HepG2 (cell line): ENCODE results near the gene GADD45B. TPM values are rescaled to one million over a fixed set of nuclear protein-coding genes. Genes with fewer than 3 reads are reported as not detected.

Source experiments
- ATAC-seq: fragments of 200-7000 bp; cut with Tn5 transposase; 3 replicates; pipeline ENCODE4 v1.9.1; 2020; ENCODE audit warnings: mild to moderate bottlenecking, moderate library complexity
- BruUV-seq: library from RNA; stranded (reverse); fragments of 400-500 nt; replicated peaks from 2 replicates; lab custom pipeline; 2021; lab: Mats Ljungman, UMichigan
- CTCF ChIA-PET: fragments of 300-600 bp; formaldehyde crosslinking; extraction: SDS; loops from one replicate; lab custom pipeline; 2021; ENCODE audit warnings: low total read pairs, inconsistent platforms, low intra/inter-chr PET ratio; lab: Yijun Ruan, JAX
- POLR2A ChIA-PET: fragments of 350-600 bp; sonication (Branson Sonifier 250); formaldehyde crosslinking; loops from one replicate; lab custom pipeline; 2020; ENCODE audit warnings: antibody characterized with exemption, inconsistent platforms; lab: Yijun Ruan, JAX
- DNase-seq: peaks from one replicate; pipeline ENCODE4 v3.0.0-alpha.2; 2015; ENCODE audit warnings: low spot score
- FAIRE-seq: peaks from 3 replicates; lab custom pipeline; 2011; peaks lifted over from hg19 to GRCh38; lab: Jason Lieb, UNC
- H2AFZ ChIP-seq: one replicate; pipeline ENCODE4 v1.6.1; 2011; ENCODE audit warnings: low read length, inconsistent platforms
- H3K27ac ChIP-seq: fragments of 300-600 bp; 3 replicates; pipeline ENCODE4 v1.8.0; 2011; ENCODE audit warnings: mixed run types, mild to moderate bottlenecking, mixed read lengths, low read length, inconsistent platforms; ENCODE audit not compliant: insufficient read depth; ENCODE audit errors: extremely low read length
- H3K27me3 ChIP-seq, 2 experiments: fragments of 200-600 bp in 1 of 2; 2 replicates in 1 of 2; 3 replicates in 1 of 2; pipeline versions ENCODE4 v1.6.0 to v1.8.0; 2011; ENCODE audit warnings: low read length in 2 of 2, mild to moderate bottlenecking in 2 of 2, moderate library complexity in 2 of 2, inconsistent platforms in 1 of 2; ENCODE audit not compliant: insufficient read depth in 2 of 2, control insufficient read depth in 1 of 2
- H3K36me3 ChIP-seq, 2 experiments: fragments of 200-600 bp in 1 of 2; replicated peaks in 1 of 2; 2 replicates in 1 of 2; 3 replicates in 1 of 2; pipeline versions ENCODE4 v1.5.1 to v1.8.0; 2011; ENCODE audit warnings: low read length in 2 of 2, inconsistent platforms in 1 of 2; ENCODE audit not compliant: insufficient read depth in 2 of 2, control insufficient read depth in 1 of 2
- H3K4me1 ChIP-seq: 2 replicates; pipeline ENCODE4 v1.5.1; 2012; ENCODE audit warnings: low read length, inconsistent platforms; ENCODE audit not compliant: insufficient read depth
- H3K4me2 ChIP-seq: 2 replicates; pipeline ENCODE4 v1.6.0; 2011; ENCODE audit warnings: low read depth, low read length, inconsistent platforms
- H3K4me3 ChIP-seq, 3 experiments: fragments of 200-600 bp in 1 of 3; sonication (generic), shearing (Covaris generic) in 1 of 3; replicated peaks in 1 of 3; 2 replicates each; pipeline ENCODE4 v1.5.1; 2011 to 2016; ENCODE audit warnings: low read length in 3 of 3, inconsistent platforms in 2 of 3, low read depth in 2 of 3, mild to moderate bottlenecking in 2 of 3, control low read depth in 1 of 3, mixed read lengths in 1 of 3; ENCODE audit not compliant: insufficient read depth in 1 of 3
- H3K79me2 ChIP-seq: one replicate; pipeline ENCODE4 v1.6.1; 2011; ENCODE audit warnings: low read length, inconsistent platforms; ENCODE audit not compliant: insufficient read depth
- H3K9ac ChIP-seq: 2 replicates; pipeline ENCODE4 v1.6.0; 2011; ENCODE audit warnings: mild to moderate bottlenecking, low read depth, low read length, inconsistent platforms; ENCODE audit not compliant: insufficient read depth
- H3K9me3 ChIP-seq: 2 replicates; pipeline ENCODE4 v1.5.1; 2012; ENCODE audit warnings: mild to moderate bottlenecking, low read length
- H4K20me1 ChIP-seq: 2 replicates; pipeline ENCODE4 v1.6.0; 2011; ENCODE audit warnings: inconsistent platforms, mild to moderate bottlenecking, low read length, moderate library complexity; ENCODE audit not compliant: insufficient read depth
- AGO2 ChIP-seq: fragments of 200-400 bp; formaldehyde crosslinking; optimal IDR thresholded peaks from 2 replicates; pipeline ENCODE3; 2017; ENCODE audit warnings: mild to moderate bottlenecking, low read depth, low read length, moderate library complexity
- SETDB1 ChIP-seq: sonication (generic); formaldehyde crosslinking; IDR thresholded peaks from 2 replicates; pipeline ENCODE4 v1.5.1; 2020; ENCODE audit warnings: missing genetic modification reagents, mild to moderate bottlenecking, borderline replicate concordance
- SMARCC2 ChIP-seq: fragments of 450-650 bp; IDR thresholded peaks from 2 replicates; pipeline ENCODE4 v1.6.1; 2017; ENCODE audit warnings: antibody characterized with exemption, mild to moderate bottlenecking
- ZNF674 ChIP-seq: sonication (generic); formaldehyde crosslinking; IDR thresholded peaks from 2 replicates; pipeline ENCODE4 v1.5.0; 2020; ENCODE audit warnings: low read depth, mild to moderate bottlenecking, missing genetic modification reagents
- ZNF777 ChIP-seq: sonication (generic); formaldehyde crosslinking; IDR thresholded peaks from 2 replicates; pipeline ENCODE4 v1.4.0; 2020; ENCODE audit warnings: missing genetic modification reagents
- WGBS: methylation state at CpG from one replicate; pipeline ENCODE4 v1.1.6; 2017; ENCODE audit warnings: low lambda C conversion rate; 5-methylcytosine and 5-hydroxymethylcytosine counted together
- in situ Hi-C: cut with HindIII; loops from 2 replicates; pipeline ENCODE4 v1.10.0; 2017; ENCODE audit warnings: low pct_unique_long_range_greater_than_20kb; ENCODE audit not compliant: extremely low pct_ligation_motif_present
- intact Hi-C: fragments of 100-400 bp; cut with micrococcal nuclease; formaldehyde crosslinking; loops from one replicate; pipeline ENCODE4 v1.10.0; 2022; ENCODE audit not compliant: unreplicated experiment
- polyA plus RNA-seq, 8 experiments: library from polyadenylated mRNA; depleted of rRNA in 3 of 8; stranded (reverse) in 7 of 8; unstranded in 1 of 8; fragments of >200 nt; fragmentation: Illumina TruSeq in 4 of 8; extraction: Trizol in 4 of 8; gene quantifications; 2 replicates each; pipeline versions ENCODE4 v1.2.1 to v1.2.3, GENCODE V29; 2011 to 2016; ENCODE audit warnings: low read depth in 4 of 8, missing spikeins in 1 of 8, mixed read lengths in 1 of 8; ENCODE audit not compliant: insufficient read depth in 1 of 8
- total RNA-seq, 5 experiments: library from RNA; depleted of rRNA; stranded (reverse); fragments of >200 nt; fragmentation: Illumina TruSeq; extraction: Trizol; gene quantifications; 2 replicates each; pipeline ENCODE4 v1.2.3, GENCODE V29; 2016; ENCODE audit warnings: low read depth in 1 of 5
- TF ChIP-seq, protein P1 (sequence below): sonication (generic); formaldehyde crosslinking; IDR thresholded peaks from 2 replicates; pipeline ENCODE4 v1.9.0; 2022; ENCODE audit warnings: missing genetic modification reagents, mild to moderate bottlenecking, borderline replicate concordance

GADD45B gene
- total and polyA plus RNA-seq, 2 of the 13 experiments (the other 11 are each of a cell fraction or from before 2014, with no cell fraction given) = 4.6 to 34.1 TPM

DNA sequence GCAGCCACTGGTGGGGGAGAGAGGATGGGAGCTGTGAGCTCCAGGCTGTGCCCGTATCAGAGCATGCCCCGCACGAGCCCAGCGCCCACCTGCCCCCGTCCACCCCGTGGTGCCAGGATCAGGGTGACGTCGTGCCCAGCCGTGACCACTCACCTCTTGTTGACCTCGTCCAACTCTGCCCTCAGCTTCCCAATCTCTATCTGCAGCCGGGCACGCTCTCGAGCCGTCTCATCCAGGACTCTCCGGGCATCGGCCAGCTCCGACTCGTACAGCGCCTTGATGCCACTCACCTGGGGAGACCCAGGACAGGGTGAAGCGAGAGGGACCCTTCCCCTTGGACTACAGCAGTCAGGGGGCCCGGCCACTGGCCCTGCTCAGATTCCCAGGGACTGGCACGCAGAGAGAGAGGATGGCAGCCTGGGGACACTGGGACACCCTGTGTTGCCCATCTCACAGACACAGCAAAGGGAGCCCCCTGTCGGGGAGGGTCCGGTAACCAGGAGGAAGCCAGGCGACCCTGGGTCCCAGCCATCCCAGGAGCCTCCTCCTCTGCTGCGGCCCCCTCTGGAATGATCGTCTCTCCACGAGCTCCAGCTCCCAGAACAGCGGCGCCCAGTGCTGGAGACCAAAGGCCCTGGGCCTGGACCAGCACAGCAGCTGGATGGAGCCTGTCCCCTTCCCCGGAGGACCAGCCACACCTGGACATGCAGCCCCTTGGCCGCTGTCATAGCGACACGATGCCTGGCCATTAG, 31.5 kb upstream of the GADD45B start:
- Histone ChIP-seq H3K9ac (no peak overlapping the region), H2AFZ (no peak overlapping the region), H3K79me2 (peaks cover 33% of the 10 kb centered on the region), H3K4me2 (no peak overlapping the region), H3K4me3 (no peak overlapping the region), H3K9me3 (no peaks in the 10 kb centered on the region), H3K27me3 (no peaks in the 10 kb centered on the region), H3K4me1 (no peaks in the 10 kb centered on the region), H3K27ac (no peak overlapping the region), H4K20me1 (0 out of 2 replicates have a peak, but pooled peaks cover 3% of the 10 kb centered on the region), H3K36me3 (peaks cover 20 to 48% of the 10 kb centered on the region in 2 experiments; a peak in 4 of 5 replicates)
- DNase-seq = no peak
- intact Hi-C loops = no loop called here
- POLR2A ChIA-PET = no interaction called here
- in situ Hi-C loops = no loop called here
- CTCF ChIA-PET = no interaction called here
- TF ChIP-seq ZNF777 (CRISPR knock-in tag) (no peak), ZNF674 (CRISPR knock-in tag) (no peak), AGO2 (peak; percentile 37), SETDB1 (CRISPR knock-in tag) (no peak), SMARCC2 (no peak)
- TF ChIP-seq, protein P1, sequence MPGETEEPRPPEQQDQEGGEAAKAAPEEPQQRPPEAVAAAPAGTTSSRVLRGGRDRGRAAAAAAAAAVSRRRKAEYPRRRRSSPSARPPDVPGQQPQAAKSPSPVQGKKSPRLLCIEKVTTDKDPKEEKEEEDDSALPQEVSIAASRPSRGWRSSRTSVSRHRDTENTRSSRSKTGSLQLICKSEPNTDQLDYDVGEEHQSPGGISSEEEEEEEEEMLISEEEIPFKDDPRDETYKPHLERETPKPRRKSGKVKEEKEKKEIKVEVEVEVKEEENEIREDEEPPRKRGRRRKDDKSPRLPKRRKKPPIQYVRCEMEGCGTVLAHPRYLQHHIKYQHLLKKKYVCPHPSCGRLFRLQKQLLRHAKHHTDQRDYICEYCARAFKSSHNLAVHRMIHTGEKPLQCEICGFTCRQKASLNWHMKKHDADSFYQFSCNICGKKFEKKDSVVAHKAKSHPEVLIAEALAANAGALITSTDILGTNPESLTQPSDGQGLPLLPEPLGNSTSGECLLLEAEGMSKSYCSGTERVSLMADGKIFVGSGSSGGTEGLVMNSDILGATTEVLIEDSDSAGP = no peak
- no peak for FAIRE-seq
- no peak for ATAC-seq
- WGBS = 100% methylated on average over 21 of the region's 34 CpGs
- BruUV-seq = no TSS peak
